Mucosa of rectum (tissue), 2 donors: ENCODE data around the gene ATP6V0B.

ENCODE experiments used
- H3K27ac ChIP-seq, 2 donors: one replicate each; pipeline ENCODE4 v1.7.0; 2013; ENCODE audit warnings: inconsistent platforms in 2 of 2, low read depth in 2 of 2, low read length in 2 of 2
- H3K27me3 ChIP-seq, 2 donors: one replicate each; pipeline ENCODE4 v1.7.0; 2013; ENCODE audit warnings: low read length in 2 of 2; ENCODE audit not compliant: control insufficient read depth in 2 of 2, insufficient read depth in 2 of 2
- H3K36me3 ChIP-seq, 2 donors: one replicate each; pipeline ENCODE4 v1.7.0; 2013; ENCODE audit warnings: low read length in 2 of 2; ENCODE audit not compliant: control insufficient read depth in 2 of 2, insufficient read depth in 2 of 2
- H3K4me1 ChIP-seq, 2 donors: one replicate each; pipeline ENCODE4 v1.7.0; 2013; ENCODE audit warnings: low read length in 2 of 2, mild to moderate bottlenecking in 1 of 2; ENCODE audit not compliant: control insufficient read depth in 2 of 2, insufficient read depth in 2 of 2
- H3K4me3 ChIP-seq, 2 donors: one replicate each; pipeline ENCODE4 v1.7.0; 2013; ENCODE audit warnings: low read length in 2 of 2
- H3K9ac ChIP-seq, 2 donors: one replicate each; pipeline ENCODE4 v1.7.0; 2013; ENCODE audit warnings: low read length in 2 of 2, low read depth in 1 of 2, mild to moderate bottlenecking in 1 of 2
- H3K9me3 ChIP-seq, 2 donors: one replicate each; pipeline ENCODE4 v1.7.0; 2013; ENCODE audit warnings: low read length in 2 of 2; ENCODE audit not compliant: control insufficient read depth in 2 of 2
- donor health status: healthy.
- donor health status: Normal muscosa, but diverticular disease.

ATP6V0B gene

DNA sequence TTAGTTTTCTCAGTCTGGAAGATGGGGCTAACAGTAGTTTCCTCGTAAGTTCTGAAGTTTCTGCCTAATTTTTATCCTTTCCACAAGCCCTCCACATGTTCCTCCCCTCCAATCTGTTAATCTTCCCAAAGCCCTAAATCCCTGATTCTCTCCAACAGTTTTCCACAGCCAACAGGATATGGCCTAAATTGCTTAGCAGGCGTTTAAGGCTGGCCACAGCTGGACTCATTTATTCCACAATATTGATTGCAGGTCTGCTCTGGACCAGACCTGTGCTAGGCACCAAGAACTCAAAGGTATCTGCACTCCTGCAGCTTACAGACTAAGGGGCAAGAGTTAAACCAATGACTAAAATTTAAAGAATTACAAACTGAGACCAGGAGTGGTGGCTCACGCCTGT lies 52.6 kb downstream of the ATP6V0B start:
- Histone ChIP-seq H3K4me3 (no peak overlapping the region), H3K27me3 (no peaks in the 10 kb centered on the region), H3K4me1 (peaks cover 32 to 49% of the 10 kb centered on the region in 2 donors), H3K9ac (no peak overlapping the region), H3K27ac (peak overlapping the region in 1 of 2 donors; percentile 92), H3K36me3 (peaks cover 0 to 3% of the 10 kb centered on the region in 2 donors), H3K9me3 (no peaks in the 10 kb centered on the region)
